ENCODE results near the gene F13A1.

The F13A1 gene

DNA sequence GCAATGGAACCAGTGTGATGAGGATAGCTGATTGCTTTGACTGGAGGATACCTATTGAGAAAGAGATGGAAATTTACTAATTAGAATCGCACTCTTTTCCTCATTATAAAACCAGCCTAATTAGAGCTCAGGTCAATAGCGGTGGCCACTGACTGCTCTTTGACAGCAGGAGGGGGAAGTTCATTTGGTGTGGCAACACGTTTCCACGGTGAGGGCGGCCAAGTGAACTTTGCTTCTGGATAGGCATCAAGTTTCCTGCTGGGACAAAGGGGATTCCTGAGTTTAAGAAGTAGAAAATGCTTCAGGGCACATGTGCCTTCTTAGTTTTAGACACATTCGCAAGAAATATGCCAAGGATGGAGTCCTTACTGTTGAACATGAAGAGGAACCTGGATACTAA lies 168.4 kb downstream of the F13A1 start:
- H3K4me3 ChIP-seq (ENCODE audit: low read length): no peak overlapping the region
- no peak for DNase-seq (ENCODE audit: low read depth, low spot score)

DNA sequence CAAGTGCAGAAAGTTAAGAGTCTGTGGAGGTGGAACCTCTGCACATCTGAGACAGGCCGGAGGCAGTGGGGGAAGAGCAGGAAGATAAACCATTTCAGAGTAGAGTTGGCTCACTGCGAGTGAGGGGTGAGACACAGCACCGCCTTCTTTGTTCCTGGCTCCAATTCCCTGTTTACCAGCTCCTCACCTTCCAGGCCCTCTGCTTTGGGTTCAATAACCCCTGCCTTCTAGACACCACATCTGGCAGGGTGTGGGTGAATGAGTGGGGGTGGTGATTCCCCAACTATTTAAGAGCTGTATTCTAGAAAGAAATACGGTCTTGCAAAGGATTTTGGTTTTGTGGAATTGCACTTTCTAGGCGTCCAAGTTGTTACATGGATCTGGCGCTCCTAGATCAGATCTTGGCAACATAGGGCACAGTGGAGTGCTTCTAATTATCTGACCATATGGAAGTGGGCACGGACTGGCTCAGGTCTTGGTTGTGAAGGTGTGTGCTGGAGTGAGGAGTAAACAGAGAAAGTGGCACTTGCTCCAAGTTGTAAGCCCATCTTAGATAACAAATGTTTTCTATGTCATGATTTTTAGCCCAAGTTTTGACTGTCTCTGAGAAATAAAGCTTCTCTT lies 172.2 kb downstream of the F13A1 start:
- H3K4me3 ChIP-seq (ENCODE audit: low read length): no peak overlapping the region
- no peak for DNase-seq (ENCODE audit: low read depth, low spot score)

- no peak overlapping the region for H3K4me3 ChIP-seq (ENCODE audit: low read length)
- peak; percentile 57 for DNase-seq (ENCODE audit: low read depth, low spot score)
Observed at GRCh38 chr6:6131492-6132109, 188.9 kb downstream of the F13A1 start.

- H3K4me3 ChIP-seq (ENCODE audit: low read length): no peak overlapping the region
- DNase-seq (ENCODE audit: low read depth, low spot score): no peak
Observed at GRCh38 chr6:6125495-6125894, 195.0 kb downstream of the F13A1 start.

DNA sequence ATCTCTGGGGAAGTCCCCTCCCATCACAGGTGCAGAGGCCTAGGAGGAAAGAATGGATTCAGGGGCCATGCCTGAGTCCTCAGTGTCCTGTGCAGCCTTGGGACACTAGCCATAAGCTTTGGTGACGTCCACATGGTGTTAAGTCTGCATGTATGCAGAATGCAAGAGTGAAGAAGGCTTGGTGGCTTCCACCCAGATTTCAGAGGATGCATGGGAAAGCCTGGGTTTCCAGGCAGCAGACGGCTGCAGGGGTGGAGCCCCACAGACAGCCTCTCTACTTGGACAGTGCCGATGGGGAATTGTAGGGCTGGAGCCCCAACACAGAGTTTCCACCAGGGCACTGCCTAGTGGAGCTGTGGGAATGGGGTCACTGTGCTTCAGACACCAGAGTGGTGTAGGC lies 196.7 kb downstream of the F13A1 start:
- DNase-seq (ENCODE audit: low read depth, low spot score): no peak
- no peak overlapping the region for H3K4me3 ChIP-seq (ENCODE audit: low read length)

DNA sequence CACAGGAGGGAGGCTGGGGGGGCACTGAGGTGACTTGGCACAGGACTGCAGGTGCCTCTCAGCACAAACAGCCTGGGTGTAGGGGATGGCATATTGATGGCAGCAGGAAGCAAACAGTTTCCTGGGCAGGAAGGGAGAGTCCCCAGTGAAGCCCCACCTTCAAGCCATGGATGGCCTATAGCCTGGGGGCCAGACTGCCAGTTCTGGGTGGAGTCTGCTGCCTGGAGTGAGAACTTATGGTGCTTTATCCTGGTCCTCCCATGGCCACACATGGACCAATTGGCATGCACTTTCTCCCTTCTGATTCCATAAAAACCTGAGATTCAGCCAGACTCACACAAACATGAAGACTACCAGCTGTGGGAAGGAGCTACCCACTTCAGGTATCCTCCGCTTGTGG lies 198.5 kb downstream of the F13A1 start:
- no peak for DNase-seq (ENCODE audit: low read depth, low spot score)
- H3K4me3 ChIP-seq (ENCODE audit: low read length): no peak overlapping the region

DNA sequence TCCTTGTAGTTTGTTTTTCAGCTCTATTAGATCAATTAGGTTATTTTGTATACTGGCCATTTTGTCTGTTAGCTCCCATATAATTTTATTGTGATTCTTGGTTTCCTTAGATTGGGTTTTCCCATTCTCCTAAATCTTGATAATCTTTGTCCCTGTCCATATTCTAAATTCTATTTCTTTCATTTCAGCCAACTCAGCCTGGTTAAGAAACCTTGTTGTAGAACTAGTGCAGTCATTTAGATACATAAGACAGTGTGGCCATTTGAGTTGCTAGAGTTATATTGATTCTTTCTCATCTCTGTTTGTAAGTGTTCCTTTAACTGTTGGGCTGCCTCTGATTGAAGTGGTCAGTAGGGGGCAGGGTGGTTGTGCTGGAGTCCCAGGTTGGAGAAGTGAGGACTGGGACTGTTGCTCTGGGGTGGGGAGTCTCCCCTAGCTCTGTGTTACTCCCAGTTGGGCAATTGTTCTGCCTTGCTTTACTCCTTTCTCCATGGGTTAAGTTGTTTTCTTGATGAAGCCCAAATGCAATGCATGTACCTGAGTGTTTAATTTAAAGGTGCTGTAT lies 214.9 kb downstream of the F13A1 start:
- DNase-seq (ENCODE audit: low read depth, low spot score): peak; percentile 23

More for the DNA sequence above, 214.9 kb downstream of the F13A1 start:
- H3K4me3 ChIP-seq (ENCODE audit: low read length): no peak overlapping the region

All from Jurkat, Clone E6-1 (cell line).